NCI-H2029 (cell line): ENCODE data around the gene PRPF39.
"Not testable (repeated sequence)": the region's sequence is repeated elsewhere in the genome, so short reads cannot be mapped to it uniquely, and the experiment has no call there.

ENCODE experiments used
- DNase-seq: peaks from one replicate; lab custom pipeline; 2025; lab: John Stamatoyannopoulos, UW

The PRPF39 gene

GRCh38 chr14:45136399-45136798, 52.5 kb downstream of the PRPF39 start:
- DNase-seq: no peak

- no peak for DNase-seq
These were observed 56.8 kb downstream of the PRPF39 start for GRCh38 chr14:45140661-45141187.

DNA sequence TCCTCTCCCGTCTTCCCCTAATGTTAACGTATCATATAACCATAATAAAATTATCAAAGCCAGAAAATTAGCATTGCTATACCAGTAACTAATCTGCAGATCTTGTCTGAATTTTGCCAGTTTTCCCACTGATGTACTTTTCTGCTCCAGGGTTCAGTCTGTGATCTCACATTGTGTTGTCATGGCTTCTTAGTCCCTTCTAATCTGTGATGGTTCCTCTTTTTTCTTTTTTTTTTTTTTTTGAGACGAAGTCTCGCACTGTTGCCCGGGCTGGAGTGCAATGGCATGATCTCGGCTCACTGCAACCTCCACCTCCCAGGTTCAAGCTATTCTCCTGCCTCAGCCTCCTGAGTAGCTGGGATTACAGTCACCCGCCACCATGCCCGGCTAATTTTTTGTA, 58.2 kb downstream of the PRPF39 start:
- not testable (repeated sequence) for DNase-seq

DNA sequence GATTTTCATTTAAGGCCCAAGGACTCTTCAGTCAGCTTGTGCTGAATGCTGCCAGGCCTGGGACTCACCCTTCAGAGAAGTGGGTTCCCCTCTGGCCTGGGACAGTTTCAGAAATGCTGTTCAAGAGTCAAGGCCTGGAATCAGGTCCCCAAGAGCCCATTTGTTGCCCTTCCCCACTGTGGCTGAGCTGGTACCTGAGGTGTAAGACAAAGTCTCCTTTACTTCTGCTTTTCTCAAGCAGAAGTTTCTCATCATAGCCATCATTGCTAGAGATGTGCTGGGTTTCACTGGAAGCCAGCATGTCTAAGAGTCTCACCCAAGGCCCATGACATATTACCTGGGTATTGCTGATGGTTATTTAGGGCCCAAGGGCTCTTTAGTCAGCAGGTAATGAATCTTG, 60.7 kb downstream of the PRPF39 start:
- DNase-seq: no peak

DNA sequence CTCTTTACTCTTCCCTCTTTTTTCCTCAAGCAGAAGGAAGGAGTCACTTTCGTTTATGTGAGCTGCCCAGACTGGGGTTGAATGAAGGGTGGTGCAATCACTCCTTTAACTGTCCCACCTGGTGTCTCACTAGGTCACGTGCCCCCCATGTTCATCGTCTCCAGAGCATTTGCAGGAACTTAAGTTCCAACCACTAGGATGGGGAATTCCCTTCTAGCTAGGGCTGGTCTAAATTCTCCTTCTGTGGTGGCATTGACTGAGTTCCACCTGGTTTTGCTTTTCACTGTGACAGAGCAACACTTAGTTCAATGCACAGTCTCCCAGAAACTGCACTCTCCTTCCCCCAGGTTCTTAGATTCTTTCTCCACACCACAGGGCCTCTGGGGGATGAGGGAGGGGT, 61.3 kb downstream of the PRPF39 start:
- DNase-seq: no peak

DNA sequence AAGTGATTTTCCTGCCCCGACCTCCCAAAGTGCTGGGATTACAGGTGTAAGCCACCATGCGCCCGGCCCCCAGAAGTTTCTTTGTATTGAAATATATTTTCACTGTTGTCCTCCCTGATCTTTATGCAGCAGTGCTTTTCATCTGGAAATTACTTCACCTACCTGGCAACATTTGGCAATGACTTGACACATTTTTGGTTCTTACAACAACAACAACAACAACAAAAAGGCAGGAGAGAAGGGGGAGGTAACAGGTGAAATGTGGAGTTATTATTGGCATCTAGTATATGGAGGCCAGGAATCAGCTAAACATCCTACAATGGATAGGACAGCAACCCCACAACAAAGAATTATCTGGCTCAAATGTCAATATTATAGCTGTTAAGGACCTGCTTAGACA, 65.7 kb downstream of the PRPF39 start:
- DNase-seq: no peak

GRCh38 chr14:45150386-45150890, 66.5 kb downstream of the PRPF39 start:
- no peak for DNase-seq

GRCh38 chr14:45156067-45156466, 72.2 kb downstream of the PRPF39 start:
- no peak for DNase-seq
